NCI-H2171 treated with DMSO at 0.1 percent for 48 hours (cell line): ENCODE measurements around the gene PHF20.
A peak's percentile ranks its signal among the peaks of the same experiment; 100 is the strongest.
"Not testable (repeated sequence)": the region's sequence is repeated elsewhere in the genome, so short reads cannot be mapped to it uniquely, and the experiment has no call there.

Source experiments
- DNase-seq: peaks from one replicate; lab custom pipeline; 2025; lab: John Stamatoyannopoulos, UW

Gene PHF20

DNA sequence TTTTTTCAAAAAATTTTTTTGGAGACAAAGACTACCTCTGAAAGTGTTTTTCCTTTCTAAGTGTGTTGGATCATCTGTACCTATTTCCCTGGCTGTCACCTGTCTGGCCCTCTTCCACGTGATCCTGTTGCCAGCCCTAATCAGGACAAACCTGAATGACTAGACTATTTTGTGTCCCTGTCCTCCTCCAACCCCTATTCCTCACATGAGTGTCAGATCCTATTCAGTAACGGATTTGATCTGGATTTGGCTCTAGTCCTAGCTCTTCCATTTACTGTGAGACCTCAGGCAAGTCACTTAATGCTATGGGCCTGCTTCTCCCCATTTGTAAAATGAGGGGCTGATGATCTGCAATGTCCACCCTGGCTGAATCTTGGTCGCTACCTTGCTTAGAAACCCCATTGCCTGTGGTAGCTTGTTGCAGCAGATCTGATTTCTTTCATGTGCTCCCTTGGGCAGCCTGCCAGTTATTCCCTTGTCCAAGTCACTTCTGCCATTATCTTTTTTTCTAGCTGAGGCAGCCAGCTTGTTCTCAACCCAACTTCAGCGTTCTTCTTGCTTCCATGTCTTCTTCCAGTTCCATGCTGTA is 4.8 kb downstream of the PHF20 start:
- DNase-seq = peak; percentile 87

DNA sequence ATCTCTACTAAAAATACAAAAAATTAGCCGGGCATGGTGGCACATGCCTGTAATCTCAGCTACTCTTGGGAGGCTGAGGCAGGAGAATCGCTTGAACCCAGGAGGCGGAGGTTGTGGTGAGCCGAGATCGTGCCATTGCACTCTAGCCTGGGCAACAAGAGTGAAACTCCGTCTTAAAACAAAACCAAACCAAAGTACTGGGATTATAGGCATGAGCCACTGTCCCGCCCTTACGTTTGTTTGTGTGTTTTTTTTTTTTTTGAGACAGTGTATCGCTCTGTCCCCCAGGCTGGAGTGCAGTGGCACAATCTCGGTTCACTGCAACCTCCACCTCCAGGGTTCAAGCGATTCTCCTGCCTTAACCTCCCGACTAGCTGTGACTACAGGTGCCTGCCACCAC is 12.0 kb downstream of the PHF20 start:
- not testable (repeated sequence) for DNase-seq

DNA sequence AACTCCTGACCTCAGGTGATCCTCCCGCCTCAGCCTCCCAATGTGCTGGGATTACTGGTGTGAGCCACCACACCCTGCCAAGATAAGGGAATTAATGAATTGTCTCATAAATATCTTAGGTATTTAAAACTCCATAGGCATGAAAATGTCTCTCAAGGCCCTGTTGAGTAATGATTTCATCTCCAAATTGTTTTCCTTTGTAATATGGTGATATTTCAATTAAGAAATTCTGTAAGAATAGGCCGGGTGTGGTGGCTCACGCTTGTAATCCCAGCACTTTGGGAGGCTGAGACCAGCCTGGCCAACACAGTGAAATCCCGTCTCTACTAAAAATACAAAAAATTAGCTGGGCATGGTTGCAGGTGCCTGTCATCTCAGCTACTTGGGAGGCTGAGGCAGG is 13.7 kb downstream of the PHF20 start:
- not testable (repeated sequence) for DNase-seq

DNA sequence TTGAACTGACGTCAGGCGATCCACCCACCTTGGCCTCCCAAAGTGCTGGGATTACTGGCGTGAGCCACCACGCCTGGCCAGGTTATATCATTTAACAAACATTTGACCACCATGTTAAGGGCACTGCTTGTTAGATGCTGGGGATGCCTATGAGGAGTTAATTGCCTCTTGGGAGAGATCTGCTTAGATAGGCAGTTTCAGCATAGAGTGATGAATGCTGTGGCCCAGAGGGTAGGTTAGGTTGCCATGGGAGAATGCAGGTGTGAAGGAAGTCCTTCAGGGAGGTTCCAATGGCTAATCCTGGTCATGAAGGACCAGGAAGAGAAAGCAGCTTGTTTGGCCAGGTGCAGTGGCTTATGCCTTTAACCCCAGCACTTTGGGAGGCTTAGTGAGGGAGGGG is 17.0 kb downstream of the PHF20 start:
- no peak for DNase-seq

DNA sequence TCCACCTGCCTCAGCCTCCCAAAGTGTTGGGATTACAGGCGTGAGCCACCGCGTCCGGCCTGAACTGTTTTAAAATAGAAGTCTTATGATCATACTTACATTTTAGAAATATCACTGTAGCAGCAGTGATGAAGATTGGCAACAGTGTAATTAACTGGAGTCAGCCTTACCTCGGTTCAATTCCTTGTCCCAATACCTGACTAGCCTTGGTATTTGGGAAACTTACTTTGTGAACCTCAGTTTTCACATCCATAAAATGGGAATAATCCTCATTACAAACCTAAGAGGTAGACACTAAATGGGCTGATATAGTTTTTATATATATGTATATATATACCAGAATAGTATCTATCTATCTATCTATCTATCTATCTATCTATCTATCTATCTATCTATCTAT is 19.3 kb downstream of the PHF20 start:
- DNase-seq = no peak

DNA sequence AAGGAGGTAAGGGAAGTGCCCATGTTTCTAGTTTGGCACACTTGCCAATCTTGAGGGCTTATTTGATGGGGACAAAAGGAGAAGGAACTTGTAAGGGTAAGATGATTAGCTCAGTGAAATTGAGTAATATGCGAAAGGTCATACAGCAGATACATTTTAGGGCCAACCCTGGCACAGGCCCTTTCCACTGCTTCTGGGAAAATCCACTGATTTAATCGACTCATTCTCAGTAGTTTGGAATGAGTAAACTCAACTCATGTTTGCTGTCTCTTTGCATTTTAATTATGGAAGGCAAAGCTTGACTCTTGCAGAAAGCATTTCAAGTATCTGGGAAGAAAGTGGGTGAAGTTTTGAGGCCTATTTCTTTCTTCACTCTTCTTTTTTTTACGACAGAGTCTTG is 20.0 kb downstream of the PHF20 start:
- no peak for DNase-seq

- DNase-seq = no peak
Observed at GRCh38 chr20:35792740-35793139, 20.9 kb downstream of the PHF20 start.

GRCh38 chr20:35796571-35796970 is 24.8 kb downstream of the PHF20 start:
- no peak for DNase-seq

DNA sequence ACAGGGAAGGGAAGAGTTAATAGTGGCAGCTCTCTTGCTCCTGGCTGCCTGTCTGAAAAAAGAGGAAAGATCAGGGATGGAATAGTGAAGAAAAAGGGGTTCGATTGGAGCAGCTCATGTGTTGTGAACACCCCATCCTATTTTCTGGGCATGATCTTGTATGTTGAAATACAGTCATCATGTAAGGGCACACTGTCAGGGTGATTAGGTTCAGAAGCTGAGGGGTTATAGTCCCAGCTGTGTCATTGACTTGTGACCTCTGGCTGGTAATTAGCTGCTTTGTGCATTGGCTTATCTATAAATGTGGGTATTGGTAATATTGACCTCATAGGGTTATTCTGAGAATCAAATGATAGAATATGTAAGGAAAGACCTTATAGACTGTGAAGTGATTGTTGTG is 30.1 kb downstream of the PHF20 start:
- DNase-seq = no peak

GRCh38 chr20:35806075-35806474 is 34.3 kb downstream of the PHF20 start:
- no peak for DNase-seq

DNA sequence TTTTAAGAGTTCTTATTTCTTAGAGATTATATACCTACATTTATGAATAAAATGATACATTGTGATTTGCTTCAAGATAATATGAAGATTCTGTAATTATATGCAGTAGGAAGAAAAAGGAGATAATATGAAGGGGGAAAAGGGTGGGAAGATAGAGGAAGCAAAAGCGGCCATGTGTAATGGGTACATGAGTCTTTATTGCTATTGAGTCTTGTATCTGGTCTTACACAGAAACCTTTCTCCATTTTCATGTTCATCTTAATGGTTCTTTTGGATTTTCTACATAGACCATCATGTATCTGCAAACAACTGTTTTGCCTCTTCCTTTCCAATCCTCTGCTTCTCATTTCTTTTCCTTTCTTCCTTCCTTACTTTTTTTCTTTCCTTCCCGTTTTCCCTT is 36.1 kb downstream of the PHF20 start:
- DNase-seq = no peak

- no peak for DNase-seq
Observed at GRCh38 chr20:35820715-35821114, 48.9 kb downstream of the PHF20 start.

GRCh38 chr20:35821807-35822242 is 50.0 kb downstream of the PHF20 start:
- DNase-seq = no peak

DNA sequence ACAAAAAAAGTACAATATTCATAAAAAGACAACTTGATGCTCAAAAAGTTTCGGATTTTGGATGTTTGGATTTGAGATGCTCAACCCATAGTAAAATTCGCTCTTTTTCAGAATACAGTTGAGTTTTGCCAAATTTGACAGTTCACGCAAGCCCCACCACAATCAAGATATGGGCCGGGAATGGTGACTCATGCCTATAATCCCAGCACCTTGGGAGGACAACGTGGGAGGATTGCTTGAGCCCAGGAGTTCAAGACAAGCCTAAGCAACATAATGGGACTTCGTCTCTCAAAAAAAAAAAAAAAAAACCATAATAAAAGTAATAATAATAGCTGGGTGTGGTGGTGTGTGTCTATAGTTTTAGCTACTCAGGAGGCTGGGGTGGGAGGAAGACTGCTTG is 51.3 kb downstream of the PHF20 start:
- DNase-seq = no peak

- no peak for DNase-seq
Observed at GRCh38 chr20:35823937-35824336, 52.1 kb downstream of the PHF20 start.

DNA sequence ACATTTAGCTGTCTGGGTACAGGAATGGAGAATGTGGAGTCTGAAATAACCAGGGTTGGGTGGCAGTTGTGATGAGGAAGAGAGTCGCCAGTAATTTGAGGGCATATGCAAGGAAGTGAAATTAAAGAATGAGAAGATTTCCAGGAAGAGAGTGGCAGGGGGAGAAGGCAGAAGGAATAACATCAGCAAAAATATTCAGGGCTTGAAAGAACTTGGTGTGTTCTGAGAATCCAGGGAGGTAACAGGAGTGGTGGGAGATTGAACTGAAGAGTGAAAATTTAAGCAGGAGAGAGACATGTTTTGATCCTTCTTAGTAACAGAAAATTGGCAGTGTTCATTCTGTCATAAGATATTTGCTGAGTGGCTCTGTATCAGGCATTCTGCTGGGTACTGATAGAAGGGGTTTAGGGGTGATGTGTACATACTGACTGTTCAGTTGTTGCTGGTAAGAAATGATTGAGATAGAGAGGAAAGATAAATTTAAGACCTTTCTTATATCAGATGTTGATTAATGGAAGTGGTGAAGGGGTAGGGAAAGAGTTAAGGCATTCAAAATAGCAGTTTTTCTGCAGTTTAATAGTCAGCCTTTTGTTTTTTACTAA is 54.7 kb downstream of the PHF20 start:
- DNase-seq = no peak

DNA sequence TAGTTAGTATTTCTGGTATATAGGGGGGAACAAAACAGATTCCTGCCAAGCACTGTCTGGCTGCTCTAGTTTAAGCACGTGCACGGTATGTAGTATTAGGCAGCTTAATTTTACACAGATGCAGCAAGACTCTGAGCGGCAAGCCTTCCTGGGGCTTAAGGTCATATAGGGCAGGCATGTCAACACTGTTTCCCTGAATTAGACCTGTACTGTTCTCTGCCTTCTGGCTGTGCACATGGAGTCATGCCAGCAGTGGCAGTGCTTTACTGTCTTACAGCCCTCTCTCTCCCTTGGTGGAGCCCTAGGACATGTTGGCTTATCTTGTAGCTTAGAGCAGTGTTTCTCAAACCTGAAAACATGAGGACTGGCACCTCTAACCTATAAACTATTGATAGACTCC is 56.6 kb downstream of the PHF20 start:
- DNase-seq = peak; percentile 52

DNA sequence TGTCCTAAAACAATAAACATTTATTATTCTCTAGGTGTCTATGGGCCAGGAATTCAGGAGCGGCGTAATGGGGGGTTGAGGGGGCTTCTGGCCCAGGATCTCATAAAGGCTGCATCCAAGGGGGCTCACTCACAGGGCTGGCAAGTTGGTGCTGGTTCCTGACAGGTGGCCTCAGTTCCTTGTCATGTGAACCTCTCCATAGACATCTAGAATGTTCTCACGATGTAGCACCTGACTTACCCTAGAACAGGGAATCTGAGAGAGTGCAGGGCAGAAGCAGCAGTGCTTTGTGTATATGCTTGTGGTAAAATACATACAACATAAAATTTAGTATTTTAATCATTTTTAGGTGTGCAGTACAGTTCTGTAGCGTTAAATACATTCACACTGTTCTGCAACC is 57.1 kb downstream of the PHF20 start:
- no peak for DNase-seq

DNA sequence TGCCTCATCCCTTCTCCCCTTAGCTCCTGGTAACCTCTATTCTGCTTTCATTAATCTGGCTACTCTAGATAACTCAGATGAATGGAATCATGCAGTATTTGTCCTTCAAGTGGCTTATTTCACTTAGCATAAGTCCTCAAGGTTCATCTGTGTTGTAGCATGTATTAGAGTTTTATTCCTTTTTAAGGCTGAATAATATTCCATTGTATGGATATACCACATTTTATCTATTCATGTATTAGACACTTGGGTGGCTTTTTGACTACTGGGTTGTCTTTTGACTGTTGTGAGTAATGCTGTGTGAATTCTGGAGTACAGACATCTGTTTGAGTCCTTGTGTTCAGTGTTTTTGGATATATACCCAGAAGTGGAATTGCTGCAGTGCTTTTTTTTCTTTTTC is 58.4 kb downstream of the PHF20 start:
- DNase-seq = no peak

DNA sequence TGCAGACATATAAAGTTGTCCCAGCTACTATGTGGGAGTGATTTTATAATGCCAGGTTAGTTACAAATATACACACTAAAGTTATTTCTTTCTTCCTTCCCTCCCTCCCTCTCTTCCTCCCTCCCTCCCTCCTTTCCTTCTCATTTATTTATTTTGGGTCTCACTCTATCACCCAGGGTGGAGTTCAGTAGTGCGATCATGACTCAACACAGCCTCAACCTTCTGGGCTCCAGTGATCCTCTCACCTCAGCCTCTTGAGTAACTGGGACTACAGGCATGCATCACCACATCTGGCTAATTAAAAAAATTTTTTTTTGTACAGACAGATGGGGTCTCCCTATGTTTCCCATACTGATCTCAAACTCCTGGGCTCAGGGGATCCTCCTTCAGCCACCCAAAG is 59.2 kb downstream of the PHF20 start:
- no peak for DNase-seq

GRCh38 chr20:35831971-35832370 is 60.2 kb downstream of the PHF20 start:
- peak; percentile 50 for DNase-seq

GRCh38 chr20:35833241-35833640 is 61.4 kb downstream of the PHF20 start:
- DNase-seq = no peak

DNA sequence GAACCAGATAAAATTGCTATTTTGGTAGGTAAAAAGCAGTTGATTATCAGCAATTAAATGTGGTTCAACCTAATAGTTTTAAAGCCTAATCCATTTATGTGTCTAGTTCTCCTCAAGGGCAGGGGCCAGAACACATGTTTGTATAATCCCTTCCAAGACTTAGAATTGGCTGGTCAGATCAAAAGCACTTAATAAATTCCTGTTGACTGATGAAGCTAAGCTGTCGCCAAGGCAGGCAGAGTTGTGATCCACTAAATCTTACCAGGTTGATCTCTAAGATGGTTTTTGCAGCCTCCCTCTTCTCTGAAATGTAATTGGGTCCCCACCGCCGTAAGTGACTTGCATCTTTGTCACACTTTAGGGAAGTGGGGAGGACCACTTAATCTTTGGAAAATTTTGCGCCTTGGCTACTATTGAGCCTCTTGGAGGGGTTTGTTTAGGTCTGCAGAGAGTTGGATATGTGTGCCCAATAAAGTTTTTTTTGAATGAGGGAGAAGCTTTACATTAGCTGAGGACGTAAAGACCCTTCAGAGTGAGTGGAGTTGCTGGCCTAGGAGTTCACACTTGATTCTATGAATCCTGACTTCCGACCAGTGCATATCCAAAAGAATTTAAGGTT is 65.9 kb downstream of the PHF20 start:
- no peak for DNase-seq

GRCh38 chr20:35838205-35838604 is 66.4 kb downstream of the PHF20 start:
- no peak for DNase-seq
